ENCODE data around the gene TEPSIN.

Gene TEPSIN

GRCh38 chr17:81180836-81181810 is 57.7 kb downstream of the TEPSIN start:
- no peak for DNase-seq

GRCh38 chr17:81179861-81180260 is 59.0 kb downstream of the TEPSIN start:
- no peak for DNase-seq

- no peak for DNase-seq
These were observed 59.6 kb downstream of the TEPSIN start for GRCh38 chr17:81179220-81179619.

Data from CD4-positive, alpha-beta T cell treated with Interleukin-6 for 4 hours (primary cell).